ENCODE data around the gene MCRIP1. TPM values are rescaled to one million over a fixed set of nuclear protein-coding genes. Genes with fewer than 3 reads are reported as not detected.

Gene MCRIP1
- total and polyA plus RNA-seq, 2 experiments from 2014 or later = 102 to 145 TPM

DNA sequence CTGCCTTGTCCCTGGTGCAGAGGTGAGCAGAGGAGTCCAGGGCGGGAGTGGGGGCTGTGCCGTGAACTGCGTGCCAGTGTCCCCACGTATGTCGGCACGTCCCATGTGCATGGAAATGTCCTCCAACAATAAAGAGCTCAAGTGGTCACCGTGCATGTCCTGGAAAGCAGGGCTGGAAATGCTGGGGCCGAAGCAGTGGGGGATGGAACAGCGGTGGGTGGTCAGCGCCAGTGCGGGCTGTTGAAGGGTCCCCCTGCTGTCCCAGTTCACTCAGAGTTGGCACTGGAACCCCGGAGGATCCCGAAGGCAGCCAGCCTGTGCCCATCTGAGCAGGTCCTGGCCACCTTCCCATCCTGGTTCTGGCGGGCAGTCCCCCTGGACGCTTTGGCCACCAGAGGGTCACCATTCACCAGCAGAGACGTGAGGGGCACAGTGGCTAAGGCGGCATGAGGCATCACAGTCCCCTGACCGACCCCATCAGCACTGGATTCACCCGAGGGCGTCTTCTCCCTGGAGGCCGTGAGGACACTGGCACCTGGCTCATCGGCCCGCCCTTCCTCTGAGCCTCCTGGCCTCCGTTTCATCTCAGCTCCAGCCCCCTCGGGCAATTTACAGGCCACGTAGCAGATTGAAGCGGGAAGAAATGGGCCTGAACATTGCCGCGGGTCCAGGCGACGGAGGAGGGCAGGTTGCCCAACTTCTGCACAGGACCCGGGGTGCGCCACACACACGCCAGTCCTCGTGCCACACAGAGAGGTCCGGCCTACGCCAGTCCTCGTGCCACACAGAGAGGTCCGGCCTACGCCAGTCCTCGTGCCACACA is 19.0 kb downstream of the MCRIP1 start:
- no peak overlapping the region for H3K4me2 ChIP-seq (ENCODE audit: unreplicated experiment)
- H3K9me3 ChIP-seq (ENCODE audit: low read depth) = no peaks in the 10 kb centered on the region
- in situ Hi-C loops (cut with MboI) = no loop called here
- H3K27ac ChIP-seq = no peak overlapping the region
- no peaks in the 10 kb centered on the region for H3F3A ChIP-seq (ENCODE audit: insufficient read depth)
- H3K9me2 ChIP-seq (ENCODE audit: insufficient read depth) = no peaks in the 10 kb centered on the region
- no peaks in the 10 kb centered on the region for H4K20me1 ChIP-seq (ENCODE audit: insufficient read depth)
- no peak for DNase-seq
- H3K36me3 ChIP-seq (ENCODE audit: low read depth) = no peaks in the 10 kb centered on the region
- no peak overlapping the region for H3K9ac ChIP-seq
- H3K79me2 ChIP-seq (ENCODE audit: insufficient read depth) = no peaks in the 10 kb centered on the region
- TF ChIP-seq EZH2 (IDR thresholded peaks at IDR 0.05; ENCODE audit: insufficient read depth, poor library complexity, severe bottlenecking) = no peak
- no peak for TF ChIP-seq EZH2phosphoT487 (IDR thresholded peaks at IDR 0.05; ENCODE audit: insufficient read depth, low read depth)
- no peak overlapping the region for H2AFZ ChIP-seq
- no peaks in the 10 kb centered on the region for H3K4me1 ChIP-seq (ENCODE audit: insufficient read depth)
- H3K27me3 ChIP-seq (replicated peaks; ENCODE audit: insufficient read depth) = peaks cover 16% of the 10 kb centered on the region
- 86 to 88% methylated on average over 39 to 40 of the region's 41 CpGs for WGBS, 2 experiments (ENCODE audit: low coverage in 1 of 2, low lambda C conversion rate in 2 of 2, missing lambda C conversion rate in 2 of 2)
- H3K4me3 ChIP-seq = no peak overlapping the region

GRCh38 chr17:81813371-81813684 is 19.8 kb downstream of the MCRIP1 start:
- no peaks in the 10 kb centered on the region for H3K9me3 ChIP-seq (ENCODE audit: low read depth)
- no peak overlapping the region for H2AFZ ChIP-seq
- in situ Hi-C loops (cut with MboI) = no loop called here
- H3F3A ChIP-seq (ENCODE audit: insufficient read depth) = no peaks in the 10 kb centered on the region
- DNase-seq = no peak
- no peaks in the 10 kb centered on the region for H3K79me2 ChIP-seq (ENCODE audit: insufficient read depth)
- no peaks in the 10 kb centered on the region for H3K36me3 ChIP-seq (ENCODE audit: low read depth)
- WGBS, 2 experiments (ENCODE audit: low coverage in 1 of 2, low lambda C conversion rate in 2 of 2, missing lambda C conversion rate in 2 of 2) = 69 to 81% methylated on average over 15 of the region's 15 CpGs
- no peaks in the 10 kb centered on the region for H3K4me1 ChIP-seq (ENCODE audit: insufficient read depth)
- H3K4me3 ChIP-seq = no peak overlapping the region
- TF ChIP-seq EZH2 (IDR thresholded peaks at IDR 0.05; ENCODE audit: insufficient read depth, poor library complexity, severe bottlenecking) = no peak
- TF ChIP-seq EZH2phosphoT487 (IDR thresholded peaks at IDR 0.05; ENCODE audit: insufficient read depth, low read depth) = no peak
- no peak overlapping the region for H3K4me2 ChIP-seq (ENCODE audit: unreplicated experiment)
- H3K9ac ChIP-seq = no peak overlapping the region
- peaks cover 16% of the 10 kb centered on the region for H3K27me3 ChIP-seq (replicated peaks; ENCODE audit: insufficient read depth)
- H3K27ac ChIP-seq = no peak overlapping the region
- H3K9me2 ChIP-seq (ENCODE audit: insufficient read depth) = no peaks in the 10 kb centered on the region
- H4K20me1 ChIP-seq (ENCODE audit: insufficient read depth) = no peaks in the 10 kb centered on the region

GRCh38 chr17:81812571-81813370 is 20.3 kb downstream of the MCRIP1 start:
- in situ Hi-C loops (cut with MboI) = no loop called here

GRCh38 chr17:81811705-81812570 is 21.2 kb downstream of the MCRIP1 start:
- H3K27me3 ChIP-seq (replicated peaks; ENCODE audit: insufficient read depth) = peaks cover 27% of the 10 kb centered on the region
- no peak overlapping the region for H3K4me2 ChIP-seq (ENCODE audit: unreplicated experiment)
- no peak overlapping the region for H3K9ac ChIP-seq
- H3K4me3 ChIP-seq = no peak overlapping the region
- WGBS, 2 experiments (ENCODE audit: low coverage in 1 of 2, low lambda C conversion rate in 2 of 2, missing lambda C conversion rate in 2 of 2) = 48 to 54% methylated on average over 12 to 22 of the region's 24 CpGs
- H3K9me2 ChIP-seq (ENCODE audit: insufficient read depth) = no peaks in the 10 kb centered on the region
- in situ Hi-C loops (cut with MboI) = no loop called here
- H4K20me1 ChIP-seq (ENCODE audit: insufficient read depth) = no peaks in the 10 kb centered on the region
- H3K36me3 ChIP-seq (ENCODE audit: low read depth) = no peaks in the 10 kb centered on the region
- H3K27ac ChIP-seq = no peak overlapping the region
- H3K4me1 ChIP-seq (ENCODE audit: insufficient read depth) = no peaks in the 10 kb centered on the region
- no peaks in the 10 kb centered on the region for H3F3A ChIP-seq (ENCODE audit: insufficient read depth)
- H3K9me3 ChIP-seq (ENCODE audit: low read depth) = no peaks in the 10 kb centered on the region
- no peak overlapping the region for H2AFZ ChIP-seq
- no peak for DNase-seq
- H3K79me2 ChIP-seq (ENCODE audit: insufficient read depth) = no peaks in the 10 kb centered on the region
- TF ChIP-seq EZH2phosphoT487 (IDR thresholded peaks at IDR 0.05; ENCODE audit: insufficient read depth, low read depth) = no peak
- no peak for TF ChIP-seq EZH2 (IDR thresholded peaks at IDR 0.05; ENCODE audit: insufficient read depth, poor library complexity, severe bottlenecking)

More at GRCh38 chr17:81812571-81813370, 20.3 kb downstream of the MCRIP1 start:
- Histone ChIP-seq H3K27ac (no peak overlapping the region), H3K4me2 (ENCODE audit: unreplicated experiment) (no peak overlapping the region), H4K20me1 (ENCODE audit: insufficient read depth) (no peaks in the 10 kb centered on the region), H3K36me3 (ENCODE audit: low read depth) (no peaks in the 10 kb centered on the region), H3K4me1 (ENCODE audit: insufficient read depth) (no peaks in the 10 kb centered on the region), H3K9me2 (ENCODE audit: insufficient read depth) (no peaks in the 10 kb centered on the region), H2AFZ (no peak overlapping the region), H3K79me2 (ENCODE audit: insufficient read depth) (no peaks in the 10 kb centered on the region), H3K4me3 (no peak overlapping the region), H3K9me3 (ENCODE audit: low read depth) (no peaks in the 10 kb centered on the region), H3K27me3 (replicated peaks; ENCODE audit: insufficient read depth) (peaks cover 20% of the 10 kb centered on the region), H3F3A (ENCODE audit: insufficient read depth) (no peaks in the 10 kb centered on the region), H3K9ac (no peak overlapping the region)
- TF ChIP-seq EZH2 (IDR thresholded peaks at IDR 0.05; ENCODE audit: insufficient read depth, poor library complexity, severe bottlenecking) (no peak), EZH2phosphoT487 (IDR thresholded peaks at IDR 0.05; ENCODE audit: insufficient read depth, low read depth) (no peak)
- 65 to 67% methylated on average over 33 to 45 of the region's 45 CpGs for WGBS, 2 experiments (ENCODE audit: low coverage in 1 of 2, low lambda C conversion rate in 2 of 2, missing lambda C conversion rate in 2 of 2)
- no peak for DNase-seq
